Type B pancreatic cell (in vitro differentiated cells): Measurements from ENCODE around the gene IRGC. TPM values are rescaled to one million over a fixed set of nuclear protein-coding genes. Genes with fewer than 3 reads are reported as not detected.

Experiments
- DNase-seq: peaks from one replicate; pipeline ENCODE4 v3.0.0; 2021; ENCODE audit warnings: mixed read lengths; ENCODE audit not compliant: unreplicated experiment; ENCODE audit errors: extremely low spot score
- H3K27ac Mint-ChIP-seq: 2 replicates; pipeline ENCODE4 v1.8.0; 2021; ENCODE audit warnings: mild to moderate bottlenecking, mixed read lengths
- H3K27me3 Mint-ChIP-seq: 2 replicates; pipeline ENCODE4 v1.8.0; 2021; ENCODE audit warnings: mixed read lengths
- H3K36me3 Mint-ChIP-seq: 2 replicates; pipeline ENCODE4 v1.8.0; 2021; ENCODE audit warnings: mixed read lengths
- H3K4me1 Mint-ChIP-seq: one replicate; pipeline ENCODE4 v1.8.0; 2021; ENCODE audit warnings: mixed read lengths; ENCODE audit not compliant: unreplicated experiment
- H3K4me3 Mint-ChIP-seq: 2 replicates; pipeline ENCODE4 v1.8.0; 2021; ENCODE audit warnings: mild to moderate bottlenecking, mixed read lengths
- H3K9me3 Mint-ChIP-seq: 2 replicates; pipeline ENCODE4 v1.8.0; 2021; ENCODE audit warnings: mixed read lengths
- total RNA-seq: library from RNA; stranded (reverse); gene quantifications from 2 replicates; pipeline ENCODE4 v1.2.1, GENCODE V29; 2021; ENCODE audit warnings: low replicate concordance
- TF ChIP-seq, protein P1 (sequence below): fragments of 200-600 bp; sonication (generic); conservative IDR thresholded peaks from 2 replicates; pipeline ENCODE4 v1.5.0; 2021; ENCODE audit warnings: antibody characterized with exemption, mild to moderate bottlenecking

Gene IRGC
- total RNA-seq, 1 donor from 2014 or later: not detected

DNA sequence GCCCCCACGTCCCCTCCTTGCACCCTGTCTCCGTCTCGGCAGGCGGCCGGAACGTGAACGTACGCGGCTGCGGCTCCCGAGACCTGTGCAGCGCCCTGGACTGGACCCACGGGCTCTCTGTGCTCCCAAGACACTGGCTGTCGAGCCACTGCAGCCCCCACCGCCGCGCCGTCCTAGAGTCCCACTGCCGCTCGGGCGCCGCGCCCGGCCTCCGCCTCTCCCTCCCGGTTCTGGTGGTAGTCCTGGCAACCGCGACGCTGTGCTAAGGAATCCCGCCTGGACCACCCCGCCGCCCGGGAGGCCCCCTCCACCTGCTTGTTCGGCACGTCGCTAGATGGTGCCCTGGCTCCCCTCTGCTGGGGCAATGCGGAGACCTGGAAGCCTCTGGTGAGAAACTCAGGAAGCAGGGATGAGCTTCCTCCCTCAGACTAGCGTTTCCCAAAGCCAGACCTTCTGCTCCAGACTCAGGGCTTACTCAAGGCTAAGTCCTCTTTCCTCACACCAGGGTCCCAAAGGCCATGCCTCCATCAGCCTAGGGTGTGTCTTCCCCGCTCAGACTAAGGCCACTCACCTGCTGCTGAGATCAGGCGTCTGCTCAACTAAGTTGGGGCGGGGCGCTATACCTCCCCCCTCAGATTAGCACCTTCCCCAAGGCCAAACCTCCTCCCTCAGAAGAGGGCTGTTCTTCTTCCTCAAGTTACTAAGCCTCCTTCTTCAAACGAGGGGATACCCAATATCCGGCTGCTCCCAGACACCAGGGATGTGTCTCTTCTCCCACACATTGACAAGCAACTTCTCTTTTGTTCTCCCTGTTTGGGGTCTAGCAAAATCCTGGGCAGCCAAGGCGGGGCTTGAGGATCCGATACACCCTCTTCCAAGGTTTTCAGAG is 16.1 kb upstream of the IRGC start:
- no peaks in the 10 kb centered on the region for H3K9me3 Mint-ChIP-seq
- H3K36me3 Mint-ChIP-seq: no peaks in the 10 kb centered on the region
- TF ChIP-seq, protein P1, sequence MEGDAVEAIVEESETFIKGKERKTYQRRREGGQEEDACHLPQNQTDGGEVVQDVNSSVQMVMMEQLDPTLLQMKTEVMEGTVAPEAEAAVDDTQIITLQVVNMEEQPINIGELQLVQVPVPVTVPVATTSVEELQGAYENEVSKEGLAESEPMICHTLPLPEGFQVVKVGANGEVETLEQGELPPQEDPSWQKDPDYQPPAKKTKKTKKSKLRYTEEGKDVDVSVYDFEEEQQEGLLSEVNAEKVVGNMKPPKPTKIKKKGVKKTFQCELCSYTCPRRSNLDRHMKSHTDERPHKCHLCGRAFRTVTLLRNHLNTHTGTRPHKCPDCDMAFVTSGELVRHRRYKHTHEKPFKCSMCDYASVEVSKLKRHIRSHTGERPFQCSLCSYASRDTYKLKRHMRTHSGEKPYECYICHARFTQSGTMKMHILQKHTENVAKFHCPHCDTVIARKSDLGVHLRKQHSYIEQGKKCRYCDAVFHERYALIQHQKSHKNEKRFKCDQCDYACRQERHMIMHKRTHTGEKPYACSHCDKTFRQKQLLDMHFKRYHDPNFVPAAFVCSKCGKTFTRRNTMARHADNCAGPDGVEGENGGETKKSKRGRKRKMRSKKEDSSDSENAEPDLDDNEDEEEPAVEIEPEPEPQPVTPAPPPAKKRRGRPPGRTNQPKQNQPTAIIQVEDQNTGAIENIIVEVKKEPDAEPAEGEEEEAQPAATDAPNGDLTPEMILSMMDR: no peak
- H3K4me1 Mint-ChIP-seq: peaks cover 25% of the 10 kb centered on the region
- H3K27ac Mint-ChIP-seq: no peak overlapping the region
- H3K27me3 Mint-ChIP-seq: peaks cover 41% of the 10 kb centered on the region
- DNase-seq: peak; percentile 71
- H3K4me3 Mint-ChIP-seq: no peak overlapping the region

DNA sequence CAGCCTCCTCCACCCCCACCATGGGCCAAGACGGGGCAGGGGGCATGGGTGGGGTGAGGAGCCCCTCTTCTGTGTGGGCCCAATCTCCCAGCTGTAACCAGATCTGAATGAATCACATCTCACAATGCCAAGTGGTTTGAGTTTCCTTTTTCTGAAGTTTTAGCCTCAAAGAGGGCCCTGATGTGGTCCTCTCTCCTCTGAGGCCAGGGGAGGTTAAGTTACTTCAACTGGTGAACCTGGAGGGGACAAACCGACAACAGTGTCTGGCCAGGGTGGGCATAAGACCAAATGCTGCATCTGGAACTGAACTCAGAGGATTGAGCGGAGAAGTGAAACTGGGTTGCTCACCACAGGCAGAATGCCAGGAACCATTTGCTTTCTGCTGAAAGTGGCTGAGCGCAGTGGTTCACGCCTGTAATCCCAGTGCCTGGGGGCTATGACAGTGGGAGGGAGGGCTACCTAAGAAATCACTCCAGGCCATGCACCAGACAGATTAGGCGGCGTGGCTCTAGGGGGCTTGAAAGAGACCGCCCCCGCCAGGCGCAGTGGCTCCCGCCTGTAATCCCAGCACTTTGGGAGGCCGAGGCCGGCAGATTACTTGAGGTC is 15.4 kb upstream of the IRGC start:
- Mint-ChIP-seq H3K4me1 (peaks cover 25% of the 10 kb centered on the region), H3K27ac (peak overlapping the region; percentile 48), H3K27me3 (peaks cover 40% of the 10 kb centered on the region), H3K36me3 (no peaks in the 10 kb centered on the region), H3K4me3 (no peak overlapping the region), H3K9me3 (no peaks in the 10 kb centered on the region)
- TF ChIP-seq, protein P1: no peak
- DNase-seq: no peak

DNA sequence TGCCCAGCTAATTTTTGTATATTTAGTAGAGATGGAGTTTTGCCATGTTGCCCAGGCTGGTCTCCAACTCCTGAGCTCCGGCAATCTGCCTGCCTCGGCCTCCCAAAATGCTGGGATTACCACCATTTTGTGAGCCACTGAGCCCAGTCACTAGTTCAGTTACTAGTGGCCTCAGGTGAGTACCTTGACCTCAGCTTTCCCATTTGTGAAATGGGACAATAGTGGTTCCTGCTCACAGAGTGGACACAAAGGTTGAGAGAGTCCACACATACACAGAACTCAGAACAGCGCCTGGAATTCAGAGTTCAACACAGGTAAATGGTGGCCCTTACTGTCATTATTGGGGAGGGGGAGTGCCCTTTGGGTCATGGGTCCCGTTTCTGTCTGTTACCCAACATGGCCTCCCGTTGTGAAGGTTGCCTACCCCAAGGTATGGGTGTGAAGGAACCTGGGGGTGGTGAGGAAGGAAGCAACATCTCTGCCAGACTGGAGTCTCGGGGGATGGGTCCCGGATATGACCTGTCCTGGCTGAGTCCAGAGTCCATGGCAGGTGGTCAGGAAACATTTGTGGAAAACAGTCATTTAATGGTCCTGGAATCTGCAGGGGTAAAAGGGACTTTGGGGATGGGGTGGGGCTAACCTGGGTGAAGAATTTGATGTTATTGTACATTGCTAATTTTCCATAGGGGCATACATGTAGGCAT is 11.7 kb upstream of the IRGC start:
- Mint-ChIP-seq H3K27ac (no peak overlapping the region), H3K9me3 (no peaks in the 10 kb centered on the region), H3K4me3 (no peak overlapping the region)

DNA sequence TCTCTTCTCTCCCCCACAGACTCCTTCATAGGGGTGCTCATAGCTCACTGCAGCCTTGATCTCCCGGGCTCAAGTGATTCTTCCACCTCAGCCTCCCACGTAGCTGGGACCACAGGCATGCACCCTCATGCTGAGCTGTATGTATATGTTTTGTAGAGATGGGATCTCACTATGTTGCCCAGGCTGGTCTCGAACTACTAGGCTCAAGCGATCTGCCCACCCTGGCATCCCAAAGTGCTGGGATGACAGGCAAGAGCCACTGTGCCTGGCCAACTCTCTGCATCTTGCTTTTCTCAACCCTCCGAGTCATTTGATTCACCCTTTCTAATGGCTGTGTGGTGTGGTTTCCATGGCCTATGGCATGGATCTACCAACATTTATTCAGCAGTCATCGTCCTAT is 10.1 kb upstream of the IRGC start:
- H3K27me3 Mint-ChIP-seq: peaks cover 12% of the 10 kb centered on the region
- TF ChIP-seq, protein P1: no peak
- H3K36me3 Mint-ChIP-seq: no peaks in the 10 kb centered on the region
- peaks cover 15% of the 10 kb centered on the region for H3K4me1 Mint-ChIP-seq
- H3K9me3 Mint-ChIP-seq: no peaks in the 10 kb centered on the region
- H3K27ac Mint-ChIP-seq: no peak overlapping the region
- no peak for DNase-seq
- no peak overlapping the region for H3K4me3 Mint-ChIP-seq

More for the DNA sequence above, 11.7 kb upstream of the IRGC start:
- Mint-ChIP-seq H3K4me1 (peaks cover 25% of the 10 kb centered on the region), H3K36me3 (no peaks in the 10 kb centered on the region), H3K27me3 (peaks cover 23% of the 10 kb centered on the region)
- DNase-seq: no peak
- TF ChIP-seq, protein P1: no peak

DNA sequence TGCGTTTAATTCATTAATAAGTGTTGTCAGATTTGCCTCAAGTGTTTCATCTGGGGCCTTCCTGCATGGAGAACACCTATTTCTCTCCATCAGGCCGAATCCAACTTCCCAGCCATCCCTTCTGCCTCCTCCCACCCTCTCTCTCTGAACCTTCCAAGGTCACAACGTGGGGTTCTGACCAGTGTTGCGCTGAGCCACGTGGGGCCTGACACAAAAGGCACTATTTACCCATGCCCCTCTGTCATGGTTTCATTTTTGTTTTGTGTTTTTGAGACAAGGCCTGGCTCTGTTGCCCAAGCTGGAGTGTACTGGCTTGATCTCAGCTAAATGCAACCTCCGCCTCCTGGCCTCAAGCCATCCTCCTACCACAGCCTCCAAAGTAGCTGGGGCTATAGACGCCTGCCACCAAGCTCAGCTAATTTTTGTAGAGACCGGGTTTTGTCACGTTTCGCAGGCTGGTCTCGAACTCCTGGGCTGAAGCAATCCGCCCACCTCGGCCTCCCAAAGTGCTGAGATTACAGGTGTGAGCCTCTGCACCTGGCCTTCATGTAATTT is 8.6 kb upstream of the IRGC start:
- peaks cover 9% of the 10 kb centered on the region for H3K4me1 Mint-ChIP-seq
- DNase-seq: no peak
- TF ChIP-seq, protein P1: no peak
- H3K27ac Mint-ChIP-seq: no peak overlapping the region
- H3K9me3 Mint-ChIP-seq: no peaks in the 10 kb centered on the region
- no peak overlapping the region for H3K4me3 Mint-ChIP-seq
- H3K36me3 Mint-ChIP-seq: no peaks in the 10 kb centered on the region
- H3K27me3 Mint-ChIP-seq: peaks cover 12% of the 10 kb centered on the region
